Stimulated activated CD8-positive, alpha-beta memory T cell treated with anti-CD3 and anti-CD28 coated beads, Interleukin-12 subunit alpha, Interleukin-12 subunit beta, amount 100 ng/mL, for 1 hour (primary cell): ENCODE results near the gene NAA11.
"Not testable (repeated sequence)": the region's sequence is repeated elsewhere in the genome, so short reads cannot be mapped to it uniquely, and the experiment has no call there.

ENCODE experiments used
- DNase-seq: peaks from one replicate; pipeline ENCODE4 v3.0.0-alpha.2; 2020; ENCODE audit warnings: low read depth

The NAA11 gene

DNA sequence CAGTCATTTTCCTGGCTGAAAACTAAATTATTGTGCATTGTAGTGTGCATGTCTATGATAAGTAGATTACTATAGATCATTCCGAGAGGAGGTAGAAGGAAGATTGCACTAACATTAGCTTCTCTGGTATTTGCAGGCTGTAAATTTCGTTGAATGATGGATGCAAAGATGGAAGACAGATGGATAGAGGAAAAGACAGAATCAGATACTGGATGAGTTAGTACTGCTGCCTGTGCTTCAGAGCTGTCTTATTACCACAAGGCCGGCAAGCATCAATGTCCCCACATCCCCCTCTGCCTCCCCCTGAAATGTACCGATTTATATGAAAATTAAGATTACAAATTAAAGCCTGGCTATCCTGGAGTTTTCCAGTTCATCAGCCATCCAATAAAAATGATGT lies 17.7 kb downstream of the NAA11 start:
- no peak for DNase-seq

GRCh38 chr4:79306795-79307194 lies 19.1 kb downstream of the NAA11 start:
- no peak for DNase-seq

DNA sequence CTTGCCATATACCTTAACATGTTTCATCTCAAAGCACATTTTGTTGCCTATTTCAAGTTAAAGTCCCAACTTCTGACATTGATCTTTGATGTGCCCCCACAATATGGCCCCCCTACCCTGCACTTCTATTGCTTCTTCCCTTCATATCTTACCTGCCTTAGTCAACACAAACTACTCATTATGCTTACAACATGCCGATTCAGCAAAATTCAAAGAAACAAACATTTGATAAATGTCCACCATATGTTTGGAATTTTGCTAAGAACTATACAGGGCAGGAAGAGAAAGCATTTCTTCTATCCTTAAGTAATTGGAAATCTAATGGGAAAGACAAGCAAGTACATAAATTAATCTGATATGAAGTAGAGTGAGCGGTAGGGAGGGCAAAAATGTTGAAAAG lies 25.6 kb downstream of the NAA11 start:
- DNase-seq = no peak

- DNase-seq = no peak
Observed at GRCh38 chr4:79298484-79298883, 27.4 kb downstream of the NAA11 start.

DNA sequence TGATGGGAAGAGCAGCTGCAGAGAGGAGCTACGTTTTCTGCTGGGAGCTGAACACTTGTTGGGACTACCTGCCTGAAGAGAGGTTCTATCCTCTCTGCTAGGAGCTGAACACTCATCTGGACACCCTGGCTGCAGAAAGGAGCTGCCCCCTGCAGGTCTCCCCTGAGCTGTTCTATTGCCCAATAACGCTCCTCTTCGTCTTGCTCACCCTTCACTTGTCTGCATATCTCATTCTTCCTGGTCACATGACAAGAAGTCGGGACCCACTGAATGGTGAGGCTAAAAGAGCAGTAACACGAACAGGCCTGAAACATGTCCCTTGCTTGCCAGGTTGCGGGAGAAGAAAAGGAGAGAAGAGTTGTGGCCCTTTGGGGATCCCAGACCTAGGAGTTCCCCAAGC lies 27.8 kb downstream of the NAA11 start:
- no peak for DNase-seq

GRCh38 chr4:79297479-79297878 lies 28.4 kb downstream of the NAA11 start:
- no peak for DNase-seq

- DNase-seq = no peak
Observed at GRCh38 chr4:79296768-79297428, 29.0 kb downstream of the NAA11 start.

DNA sequence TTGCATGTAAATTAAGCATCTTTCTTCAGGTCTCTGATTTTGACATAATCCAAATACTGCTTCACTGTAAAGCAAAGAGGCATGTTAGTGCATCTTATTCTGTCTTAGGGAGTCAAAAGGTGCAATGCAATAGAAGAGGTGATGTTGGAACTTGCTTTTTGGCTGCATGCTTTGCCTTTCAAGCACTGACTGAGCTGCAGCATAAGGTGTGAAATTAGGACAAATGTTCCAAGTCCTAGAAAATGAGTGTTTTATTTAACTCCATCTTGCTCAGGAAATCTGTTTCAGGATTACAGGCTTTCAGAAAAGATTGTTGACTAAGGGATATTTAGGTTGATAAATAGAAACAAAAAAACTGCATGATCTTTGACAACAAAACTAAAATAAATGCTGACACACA lies 30.8 kb downstream of the NAA11 start:
- DNase-seq = no peak

GRCh38 chr4:79294064-79294463 lies 31.8 kb downstream of the NAA11 start:
- no peak for DNase-seq

DNA sequence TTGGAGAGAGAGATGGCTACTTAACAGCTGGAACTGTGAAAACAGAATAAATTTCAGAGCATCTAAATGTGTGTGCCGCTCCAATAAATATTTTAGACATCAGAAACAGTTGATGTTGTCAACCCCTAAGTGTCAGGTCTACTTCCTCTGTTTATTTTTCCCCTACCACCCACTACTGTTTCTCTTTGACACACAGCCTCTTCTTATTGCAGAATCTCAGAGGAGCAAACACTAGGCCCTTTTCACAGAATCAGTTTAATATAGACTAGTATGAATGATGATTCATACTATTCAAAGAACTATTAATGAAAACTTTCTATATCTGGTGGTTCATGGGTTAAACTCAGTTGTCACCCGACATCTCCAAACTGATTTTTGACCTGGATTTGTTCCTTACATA lies 33.9 kb downstream of the NAA11 start:
- DNase-seq = no peak

- no peak for DNase-seq
Observed at GRCh38 chr4:79290376-79290775, 35.5 kb downstream of the NAA11 start.

GRCh38 chr4:79288185-79288584 lies 37.7 kb downstream of the NAA11 start:
- DNase-seq = no peak

DNA sequence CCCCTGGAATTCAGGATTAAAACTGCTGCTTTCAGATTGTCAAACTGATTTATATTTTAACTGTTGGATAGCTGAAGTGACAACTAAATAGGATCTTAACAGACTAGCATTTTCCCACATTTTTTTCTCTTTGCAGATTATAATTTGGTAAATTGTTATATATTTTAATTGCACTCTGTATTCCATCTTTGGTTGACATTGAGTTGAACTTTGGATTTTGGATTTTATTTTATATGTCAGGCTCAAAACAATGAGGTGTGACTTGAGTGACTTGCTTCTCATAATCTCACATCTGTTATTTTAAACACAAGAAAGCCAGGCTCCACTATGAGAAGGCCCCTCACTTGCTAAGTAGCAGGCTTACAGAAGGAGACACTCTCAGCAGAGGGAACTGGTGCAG lies 38.1 kb downstream of the NAA11 start:
- DNase-seq = no peak

DNA sequence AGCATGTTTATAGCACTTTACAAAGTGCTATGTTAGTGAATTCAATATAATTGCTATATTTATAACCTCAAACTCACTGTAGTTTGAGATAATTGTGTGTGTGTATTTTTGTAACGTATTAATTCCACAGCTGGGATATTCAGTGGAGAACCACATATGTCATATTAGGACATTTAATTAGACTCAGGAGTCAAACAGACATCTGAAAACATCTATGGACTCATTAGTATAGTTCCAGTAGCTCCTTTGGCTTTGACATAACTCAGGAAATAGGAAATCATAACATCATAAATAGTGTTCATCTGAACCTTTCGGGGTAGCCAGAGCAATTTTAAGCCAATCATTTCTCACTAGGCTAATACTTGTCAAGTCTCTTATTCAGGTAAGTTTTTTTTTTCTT lies 38.8 kb downstream of the NAA11 start:
- DNase-seq = no peak

DNA sequence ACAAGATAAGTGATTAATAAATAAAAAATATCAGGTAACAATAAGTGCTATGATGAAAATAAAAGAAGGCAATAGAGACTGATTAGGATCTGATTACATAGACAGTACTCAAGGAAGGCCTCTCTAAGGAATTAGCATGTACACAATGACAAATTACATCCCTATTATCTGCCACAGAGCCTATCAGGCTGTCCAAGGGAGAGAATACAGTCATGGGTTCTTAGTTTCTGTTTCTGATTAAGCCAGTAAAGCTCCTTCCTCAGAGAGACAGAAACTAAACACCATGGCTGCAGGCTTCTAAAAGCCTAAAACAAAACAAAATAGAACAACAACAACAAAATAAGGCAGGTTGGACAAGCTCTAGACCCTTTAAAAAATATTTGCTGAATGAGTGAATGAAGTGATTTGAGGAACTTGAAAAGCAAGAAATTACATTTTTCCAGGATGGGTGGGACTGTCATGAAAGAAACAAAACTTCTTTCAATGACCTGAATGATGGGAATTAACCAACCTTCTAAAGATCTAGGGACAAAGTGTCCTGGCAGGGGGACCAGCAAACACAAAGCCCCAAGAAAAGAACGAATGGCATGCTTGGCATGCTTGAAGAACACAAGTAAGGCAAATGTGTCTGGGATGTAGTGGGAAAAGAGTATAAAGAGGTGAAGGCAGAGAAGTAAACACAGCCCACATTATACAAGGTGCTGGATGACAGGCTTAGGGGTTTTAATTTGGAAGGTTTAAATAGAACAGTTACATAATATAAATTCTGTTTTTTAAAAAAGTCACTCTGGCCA lies 44.1 kb downstream of the NAA11 start:
- no peak for DNase-seq

DNA sequence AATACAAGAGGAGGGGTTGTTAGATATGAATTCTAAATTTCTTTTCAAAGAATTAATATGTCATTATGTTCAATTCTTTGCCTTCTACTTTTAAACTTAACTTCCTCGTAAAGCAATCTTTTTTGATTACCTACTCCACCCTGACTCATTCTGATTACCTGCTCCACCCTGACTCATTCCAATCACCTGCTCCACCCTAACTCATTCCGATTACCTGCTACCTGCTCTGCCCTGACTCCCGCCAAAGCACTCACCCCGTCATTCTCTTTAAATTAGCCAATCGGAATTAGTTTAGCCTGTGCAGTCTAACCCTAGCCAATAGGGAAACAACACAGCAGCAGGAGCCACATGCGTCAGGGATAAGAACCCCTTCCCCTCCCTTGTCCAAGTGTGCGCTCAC lies 48.4 kb downstream of the NAA11 start:
- DNase-seq = not testable (repeated sequence)

- no peak for DNase-seq
Observed at GRCh38 chr4:79273915-79274314, 51.9 kb downstream of the NAA11 start.

- no peak for DNase-seq
Observed at GRCh38 chr4:79272761-79273160, 53.1 kb downstream of the NAA11 start.

DNA sequence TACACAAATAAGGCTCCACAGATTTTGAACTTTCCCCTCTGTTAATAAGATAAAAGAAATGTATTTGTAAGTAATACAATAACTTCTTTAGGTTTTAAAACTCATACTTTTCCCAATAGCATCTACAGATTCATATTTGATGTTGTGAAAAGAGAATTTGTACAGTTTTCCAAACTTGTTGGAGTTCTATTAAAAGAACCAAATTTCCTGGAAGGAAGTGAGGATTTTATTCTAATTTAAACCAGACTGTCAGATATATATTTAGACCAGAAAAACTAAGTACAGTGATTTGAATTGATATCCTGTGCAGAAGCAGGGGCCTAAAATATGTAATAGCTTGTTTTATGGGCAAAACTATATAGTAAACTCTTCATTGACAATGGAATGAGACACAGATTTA lies 53.7 kb downstream of the NAA11 start:
- DNase-seq = no peak

DNA sequence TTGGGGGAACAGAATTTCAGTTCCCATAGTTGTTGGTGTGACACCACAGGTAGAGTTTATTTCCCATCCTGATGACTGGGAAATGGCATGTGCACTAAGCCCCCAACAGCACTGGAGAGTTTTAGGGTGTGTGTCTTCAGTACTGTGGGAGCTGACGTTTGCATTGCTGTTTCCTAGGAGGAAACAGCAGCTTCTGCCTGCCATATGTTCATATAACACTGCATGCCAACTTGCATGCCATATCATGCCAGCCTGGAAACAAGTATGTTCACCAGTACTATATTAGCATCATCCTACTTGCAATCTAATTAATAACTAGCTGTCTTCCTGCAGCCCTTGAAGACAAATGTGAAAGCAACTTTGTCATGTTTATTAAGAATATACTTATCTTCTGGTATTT lies 58.2 kb downstream of the NAA11 start:
- no peak for DNase-seq
